AG10803 (cell line): ENCODE results near the gene PDLIM7.

ENCODE experiments used
- DNase-seq: peaks from one replicate; pipeline ENCODE4 v3.0.0; 2010; ENCODE audit warnings: low read depth
- H3K4me3 ChIP-seq: 2 replicates; pipeline ENCODE4 v1.5.1; 2011; ENCODE audit warnings: mild to moderate bottlenecking, low read length, control low read depth
- TF ChIP-seq, protein P1 (sequence below): conservative IDR thresholded peaks from 2 replicates; pipeline ENCODE4 v1.5.1; 2011; ENCODE audit warnings: mild to moderate bottlenecking, low read length, control low read depth, inconsistent platforms

Gene PDLIM7

DNA sequence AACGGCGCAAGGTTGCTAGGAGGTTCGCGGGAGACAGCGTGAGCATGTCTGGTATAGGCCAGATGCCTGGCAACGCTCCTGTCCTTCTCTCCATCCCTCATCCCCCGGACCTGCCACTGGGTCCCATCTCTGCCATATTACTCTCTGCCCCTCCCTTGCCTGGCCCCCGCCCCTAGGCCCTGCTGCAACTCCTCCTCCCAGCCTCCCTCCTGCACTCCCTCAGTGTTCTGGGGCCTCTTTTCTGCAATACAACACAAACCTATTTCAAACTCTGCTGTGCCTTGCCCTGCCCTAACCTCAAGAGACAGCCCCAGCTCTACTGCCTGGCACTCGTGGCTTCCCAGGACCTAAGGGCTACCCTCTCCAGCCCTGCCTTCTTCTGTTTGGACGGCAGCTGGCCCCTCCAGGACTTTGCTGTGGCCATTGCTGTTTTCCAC is 15.0 kb downstream of the PDLIM7 start:
- TF ChIP-seq, protein P1, sequence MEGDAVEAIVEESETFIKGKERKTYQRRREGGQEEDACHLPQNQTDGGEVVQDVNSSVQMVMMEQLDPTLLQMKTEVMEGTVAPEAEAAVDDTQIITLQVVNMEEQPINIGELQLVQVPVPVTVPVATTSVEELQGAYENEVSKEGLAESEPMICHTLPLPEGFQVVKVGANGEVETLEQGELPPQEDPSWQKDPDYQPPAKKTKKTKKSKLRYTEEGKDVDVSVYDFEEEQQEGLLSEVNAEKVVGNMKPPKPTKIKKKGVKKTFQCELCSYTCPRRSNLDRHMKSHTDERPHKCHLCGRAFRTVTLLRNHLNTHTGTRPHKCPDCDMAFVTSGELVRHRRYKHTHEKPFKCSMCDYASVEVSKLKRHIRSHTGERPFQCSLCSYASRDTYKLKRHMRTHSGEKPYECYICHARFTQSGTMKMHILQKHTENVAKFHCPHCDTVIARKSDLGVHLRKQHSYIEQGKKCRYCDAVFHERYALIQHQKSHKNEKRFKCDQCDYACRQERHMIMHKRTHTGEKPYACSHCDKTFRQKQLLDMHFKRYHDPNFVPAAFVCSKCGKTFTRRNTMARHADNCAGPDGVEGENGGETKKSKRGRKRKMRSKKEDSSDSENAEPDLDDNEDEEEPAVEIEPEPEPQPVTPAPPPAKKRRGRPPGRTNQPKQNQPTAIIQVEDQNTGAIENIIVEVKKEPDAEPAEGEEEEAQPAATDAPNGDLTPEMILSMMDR, result no peak
- H3K4me3 ChIP-seq, result no peak overlapping the region
- DNase-seq, result no peak

DNA sequence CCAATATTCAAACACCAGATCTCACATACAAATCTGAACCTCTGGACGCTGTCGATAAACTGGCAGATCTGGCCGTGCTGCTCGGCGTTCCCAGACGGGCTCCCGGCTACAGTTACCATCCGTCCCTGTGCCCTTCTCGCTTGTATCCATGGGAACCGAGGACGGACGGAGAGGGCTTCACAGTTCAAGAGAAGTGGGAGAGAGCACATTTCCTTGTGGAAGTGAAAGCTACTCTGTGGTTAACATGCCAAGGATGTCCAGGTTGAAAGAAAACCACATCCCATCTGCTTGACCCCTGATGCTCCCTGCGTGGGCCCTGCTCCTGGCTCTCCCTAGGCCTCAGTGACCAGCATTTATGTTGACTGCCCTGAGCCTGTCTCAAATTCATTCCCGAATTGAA is 17.6 kb downstream of the PDLIM7 start:
- TF ChIP-seq, protein P1, result no peak
- DNase-seq, result peak; percentile 65

DNA sequence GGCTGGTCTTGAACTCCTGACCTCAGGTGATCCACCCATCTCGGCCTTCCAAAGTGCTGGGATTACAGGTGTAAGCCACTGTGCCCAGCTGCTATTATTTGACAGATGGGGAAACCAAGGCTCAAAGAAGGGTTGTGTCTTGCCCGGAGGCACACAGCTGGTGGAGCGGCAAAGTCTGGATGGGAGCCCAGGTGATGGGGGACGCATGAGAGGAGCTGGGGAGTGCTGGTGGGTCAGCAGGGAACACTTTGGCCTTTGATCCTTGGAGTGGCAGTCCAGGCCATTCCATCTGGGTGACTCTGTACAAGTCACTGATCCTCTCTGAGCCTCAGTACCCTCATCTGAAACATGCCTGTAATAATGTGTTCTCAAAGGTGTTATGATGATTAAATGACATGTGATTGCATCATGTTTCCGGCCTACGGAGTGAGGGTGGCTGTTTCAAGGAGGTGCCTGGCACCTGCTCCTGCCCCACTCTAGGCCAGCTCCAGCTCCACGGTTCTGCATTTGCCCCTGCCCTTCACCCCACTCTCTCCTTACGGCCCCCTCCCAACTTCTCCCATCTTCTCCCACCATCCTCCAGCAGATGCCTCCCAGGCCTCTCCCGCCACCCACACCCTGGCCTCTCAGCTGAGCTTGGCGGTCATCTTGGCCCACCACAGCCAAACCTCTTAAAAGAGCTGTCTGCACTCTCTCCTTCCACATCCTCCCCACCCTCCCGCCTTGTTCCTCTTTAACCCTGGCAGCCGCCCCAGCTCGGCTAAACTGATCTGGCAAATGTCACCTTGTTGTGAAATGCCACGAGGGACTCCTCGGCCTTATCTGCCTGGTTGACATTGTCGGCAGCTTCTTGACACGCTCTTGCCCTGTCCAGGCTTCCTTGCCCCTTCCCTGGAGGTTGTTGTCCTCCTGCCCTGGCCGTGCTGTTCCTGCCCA is 18.4 kb downstream of the PDLIM7 start:
- TF ChIP-seq, protein P1, result no peak
- DNase-seq, result peak; percentile 70
- no peak overlapping the region for H3K4me3 ChIP-seq

More for the DNA sequence above, 17.6 kb downstream of the PDLIM7 start:
- H3K4me3 ChIP-seq, result no peak overlapping the region

DNA sequence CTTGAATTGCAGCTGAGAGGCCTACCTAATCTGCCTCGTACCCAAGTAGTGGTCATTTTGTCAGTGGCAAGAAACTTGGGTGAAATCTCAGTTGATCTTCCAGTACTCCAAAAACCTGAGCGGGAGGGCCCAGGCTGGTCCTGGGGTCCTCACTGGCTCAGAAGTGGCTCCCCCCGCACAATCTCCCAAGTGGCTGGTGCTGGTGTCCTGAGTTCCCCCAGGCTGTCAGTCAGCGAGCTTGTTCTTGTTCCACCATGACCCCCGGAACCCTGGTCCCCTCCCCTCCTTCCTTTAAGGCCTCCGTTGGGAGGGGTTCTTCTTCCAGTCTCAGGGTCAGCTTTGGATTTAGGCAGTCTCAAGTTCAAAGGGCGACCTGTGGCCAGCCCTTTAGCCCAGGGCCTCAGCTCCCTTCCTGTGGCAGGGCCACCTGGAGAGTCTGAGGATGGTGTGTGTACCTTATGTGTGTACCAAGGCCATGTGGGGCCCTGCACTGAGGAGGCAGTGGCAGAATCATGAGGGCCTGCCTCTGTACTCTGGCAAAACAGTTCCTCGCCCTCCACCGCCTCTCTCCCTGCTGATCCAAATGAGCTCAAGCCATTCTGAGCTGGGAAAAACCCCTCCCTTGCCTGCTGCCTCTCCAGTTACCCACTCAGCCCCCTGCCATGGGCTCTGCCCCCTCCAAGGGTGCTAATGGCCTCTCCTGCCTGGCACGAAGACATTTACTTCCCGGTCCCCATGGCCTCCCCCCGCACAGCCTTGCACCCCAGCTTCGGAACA is 19.5 kb downstream of the PDLIM7 start:
- TF ChIP-seq, protein P1, result no peak
- DNase-seq, result no peak
- no peak overlapping the region for H3K4me3 ChIP-seq

DNA sequence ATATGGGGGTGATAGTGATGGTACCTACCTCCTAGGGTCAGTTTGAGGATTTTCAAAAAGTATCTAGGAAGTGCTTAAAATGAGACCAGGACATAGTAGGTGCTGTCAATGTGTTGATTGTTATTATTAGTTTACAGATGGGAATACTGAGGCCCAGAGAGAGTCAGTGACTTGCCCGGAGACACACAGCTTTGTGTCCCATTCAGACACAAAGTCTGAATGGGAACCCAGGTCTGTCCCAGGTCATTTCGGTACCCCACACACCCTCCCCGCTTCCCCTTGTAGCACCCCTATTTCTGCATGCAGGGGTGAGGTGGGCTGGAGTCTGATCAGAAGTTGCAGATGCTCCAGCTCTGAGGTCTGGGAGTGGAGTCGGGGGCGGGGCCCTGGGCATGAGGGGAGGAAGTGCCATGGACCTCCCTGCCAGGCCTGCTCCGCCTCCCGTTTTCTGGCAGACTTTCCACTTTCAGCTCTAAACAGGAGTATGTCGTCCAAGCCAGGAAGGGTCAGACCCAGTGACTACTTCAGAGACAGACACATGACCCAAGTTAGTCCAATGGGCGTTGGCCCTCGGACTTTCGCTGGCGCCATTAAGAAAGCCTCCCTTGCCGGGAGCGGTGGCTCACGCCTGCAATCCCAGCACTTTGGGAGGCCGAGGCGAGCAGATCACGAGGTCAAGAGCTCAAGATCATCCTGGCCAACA is 20.7 kb downstream of the PDLIM7 start:
- H3K4me3 ChIP-seq, result no peak overlapping the region
- TF ChIP-seq, protein P1, result no peak
- DNase-seq, result peak; percentile 73

DNA sequence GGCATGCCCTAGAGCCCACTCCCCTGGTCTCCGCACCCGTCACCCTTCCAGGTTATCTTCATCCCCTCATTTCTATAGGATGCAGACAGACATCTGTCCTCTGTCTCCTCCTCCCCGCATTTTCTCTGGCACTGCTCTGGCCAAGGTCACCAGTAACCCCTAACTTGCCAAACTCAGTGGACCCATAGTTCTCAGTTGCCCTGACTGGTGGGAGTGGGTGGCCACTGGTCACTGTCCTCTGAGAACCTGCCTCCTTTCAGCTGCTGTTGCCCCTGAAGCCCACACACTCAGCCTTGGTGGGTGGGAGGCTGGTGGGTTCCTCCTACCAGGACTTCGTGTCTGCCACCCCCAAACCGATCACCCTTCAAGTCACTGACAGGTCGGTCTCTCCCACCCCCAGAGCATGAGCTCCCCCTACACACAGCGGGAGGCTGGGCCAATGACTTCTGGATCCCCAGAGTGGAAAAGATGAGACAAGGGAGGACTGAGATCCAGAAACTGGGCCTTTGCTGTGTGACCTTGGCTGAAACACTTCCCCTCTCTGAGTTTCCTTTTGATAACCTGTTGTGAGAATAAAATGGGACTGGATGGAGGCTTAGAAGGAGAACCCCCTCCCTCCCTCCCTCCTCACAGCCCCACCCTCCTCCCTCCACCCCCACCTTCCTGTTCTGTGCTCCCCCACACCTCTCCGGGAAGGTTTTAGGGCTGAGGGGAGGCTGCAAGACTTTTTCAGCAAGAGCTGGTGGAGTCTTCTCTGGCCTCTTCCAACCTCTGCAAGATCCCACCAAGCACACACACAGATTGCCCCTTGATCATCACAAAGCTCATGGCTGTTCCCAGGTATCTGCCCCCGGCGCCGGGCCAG is 21.6 kb downstream of the PDLIM7 start:
- TF ChIP-seq, protein P1, result no peak

More for the DNA sequence above, 21.6 kb downstream of the PDLIM7 start:
- no peak overlapping the region for H3K4me3 ChIP-seq
- DNase-seq, result no peak
